Gastroesophageal sphincter (tissue), 4 donors: ENCODE results near the gene AVPR2. TPM values are rescaled to one million over a fixed set of nuclear protein-coding genes. Genes with fewer than 3 reads are reported as not detected.

Source experiments
- ATAC-seq: fragments of 150-250 bp; one replicate; pipeline ENCODE4 v1.9.1; 2016; ENCODE audit warnings: mild to moderate bottlenecking, moderate library complexity
- H3K27ac ChIP-seq, 4 donors: fragments of 200-600 bp; sonication (generic) in 3 of 4; 1 replicate in 3 of 4; 2 replicates in 1 of 4; pipeline ENCODE4 v1.5.1; 2016 to 2019
- H3K27me3 ChIP-seq: fragments of 200-600 bp; sonication (generic); one replicate; pipeline ENCODE4 v1.5.1; 2019
- H3K36me3 ChIP-seq, 2 donors: fragments of 200-600 bp; sonication (generic); one replicate each; pipeline ENCODE4 v1.5.1; 2019; ENCODE audit warnings: control low read depth in 1 of 2
- H3K4me1 ChIP-seq, 3 donors: fragments of 200-600 bp; sonication (generic); 1 replicate in 2 of 3; 2 replicates in 1 of 3; pipeline ENCODE4 v1.5.1; 2016 to 2019; ENCODE audit warnings: control low read depth in 2 of 3
- H3K4me3 ChIP-seq, 2 donors: fragments of 200-600 bp; sonication (generic); one replicate each; pipeline ENCODE4 v1.5.1; 2019; ENCODE audit warnings: mild to moderate bottlenecking in 1 of 2, moderate library complexity in 1 of 2
- H3K9me3 ChIP-seq, 3 donors: fragments of 200-600 bp; sonication (generic); one replicate each; pipeline ENCODE4 v1.5.1; 2017 to 2019; ENCODE audit warnings: control low read depth in 2 of 3
- CTCF ChIP-seq, 4 experiments: fragments of 200-600 bp in 2 of 4; fragments of 450-650 bp in 2 of 4; sonication (generic) in 1 of 4; IDR thresholded peaks; one replicate each; pipeline ENCODE4 v1.5.1; 2017 to 2019; ENCODE audit warnings: antibody characterized with exemption in 4 of 4, mild to moderate bottlenecking in 2 of 4, moderate library complexity in 2 of 4
- EP300 ChIP-seq: sonication (generic); formaldehyde crosslinking; IDR thresholded peaks from one replicate; pipeline ENCODE4 v1.6.1; 2017; ENCODE audit warnings: antibody characterized with exemption, mild to moderate bottlenecking
- POLR2A ChIP-seq, 2 donors: fragments of 450-650 bp; IDR thresholded peaks; one replicate each; pipeline ENCODE4 v1.6.1; 2017; ENCODE audit warnings: antibody characterized with exemption in 2 of 2, mild to moderate bottlenecking in 2 of 2, moderate library complexity in 1 of 2
- POLR2AphosphoS5 ChIP-seq: sonication (generic); formaldehyde crosslinking; IDR thresholded peaks from one replicate; pipeline ENCODE4 v1.6.1; 2017; ENCODE audit warnings: antibody characterized with exemption
- WGBS, 2 donors: methylation state at CpG; one replicate each; pipeline ENCODE4 v1.1.5; 2018; ENCODE audit warnings: low coverage in 1 of 2; 5-methylcytosine and 5-hydroxymethylcytosine counted together
- total RNA-seq, 4 donors: library from RNA; depleted of rRNA; stranded (reverse); fragments of >200 nt; gene quantifications; one replicate each; pipeline ENCODE4 v1.1.0, GENCODE V29; 2016

AVPR2 gene
- total RNA-seq, 4 donors from 2014 or later = 0.81 to 7.9 (median 3.8) TPM

- WGBS, 2 donors = 80% methylated on average over 1 of the region's 31 CpGs; no CpG with 5 or more reads in 1 of the 2 donors
- ATAC-seq = no peak
- no peaks in the 10 kb centered on the region for H3K9me3 ChIP-seq
- H3K4me1 ChIP-seq = peaks cover 0 to 50% (median 15%) of the 10 kb centered on the region in 3 donors
- peaks cover 0 to 34% of the 10 kb centered on the region in 2 donors for H3K36me3 ChIP-seq
- H3K27me3 ChIP-seq = no peaks in the 10 kb centered on the region
- no peak for TF ChIP-seq POLR2AphosphoS5
- TF ChIP-seq POLR2A (IDR thresholded peaks at IDR 0.05) = no peak
- no peak for TF ChIP-seq CTCF (IDR thresholded peaks at IDR 0.05)
- TF ChIP-seq EP300 = no peak
- H3K4me3 ChIP-seq = no peak overlapping the region
- H3K27ac ChIP-seq = peak overlapping the region in 2 of 4 donors; percentile 3 to 28
Measured at GRCh38 chrX:153930011-153930910, 25.8 kb downstream of the AVPR2 start.

- WGBS, 2 donors = 80 to 100% methylated on average over 1 to 2 of the region's 8 CpGs
- Histone ChIP-seq H3K27ac (no peak overlapping the region), H3K36me3 (peaks cover 0 to 34% of the 10 kb centered on the region in 2 donors), H3K27me3 (no peaks in the 10 kb centered on the region), H3K4me1 (peaks cover 0 to 46% (median 15%) of the 10 kb centered on the region in 3 donors), H3K9me3 (no peaks in the 10 kb centered on the region), H3K4me3 (no peak overlapping the region)
- no peak for TF ChIP-seq EP300
- TF ChIP-seq CTCF (IDR thresholded peaks at IDR 0.05) = no peak
- TF ChIP-seq POLR2A (IDR thresholded peaks at IDR 0.05) = no peak
- TF ChIP-seq POLR2AphosphoS5 = no peak
- ATAC-seq = no peak
Measured at GRCh38 chrX:153931151-153931550, 26.7 kb downstream of the AVPR2 start.

- H3K27ac ChIP-seq = no peak overlapping the region
- no peak for ATAC-seq
- TF ChIP-seq POLR2A (IDR thresholded peaks at IDR 0.05) = no peak
Measured at GRCh38 chrX:153931748-153932147, 27.3 kb downstream of the AVPR2 start.

GRCh38 chrX:153932220-153932915 lies 27.9 kb downstream of the AVPR2 start:
- no peaks in the 10 kb centered on the region for H3K9me3 ChIP-seq
- TF ChIP-seq POLR2AphosphoS5 (no peak), EP300 (no peak), POLR2A (IDR thresholded peaks at IDR 0.05) (no peak), CTCF (IDR thresholded peaks at IDR 0.05) (no peak)
- H3K4me3 ChIP-seq = no peak overlapping the region
- peaks cover 0 to 34% of the 10 kb centered on the region in 2 donors for H3K36me3 ChIP-seq
- ATAC-seq = no peak
- no peaks in the 10 kb centered on the region for H3K27me3 ChIP-seq
- no peak overlapping the region for H3K27ac ChIP-seq
- WGBS, 2 donors = 82 to 100% methylated on average over 1 to 6 of the region's 13 CpGs
- H3K4me1 ChIP-seq = peaks cover 0 to 34% (median 5%) of the 10 kb centered on the region in 3 donors

More at GRCh38 chrX:153931748-153932147, 27.3 kb downstream of the AVPR2 start:
- no peaks in the 10 kb centered on the region for H3K27me3 ChIP-seq
- peaks cover 0 to 40% (median 12%) of the 10 kb centered on the region in 3 donors for H3K4me1 ChIP-seq
- no peaks in the 10 kb centered on the region for H3K9me3 ChIP-seq
- H3K4me3 ChIP-seq = no peak overlapping the region
- 89% methylated on average over 5 of the region's 13 CpGs; no CpG with 5 or more reads in 1 of the 2 donors for WGBS, 2 donors
- peaks cover 0 to 34% of the 10 kb centered on the region in 2 donors for H3K36me3 ChIP-seq

- Histone ChIP-seq H3K4me1 (peaks cover 0 to 30% (median 4%) of the 10 kb centered on the region in 3 donors), H3K27ac (peak overlapping the region in 3 of 4 donors; percentile 74 to 79 (median 76)), H3K4me3 (peak overlapping the region; percentile 65 to 78), H3K9me3 (no peaks in the 10 kb centered on the region), H3K36me3 (peaks cover 0 to 34% of the 10 kb centered on the region in 2 donors), H3K27me3 (no peaks in the 10 kb centered on the region)
- no peak for ATAC-seq
- no peak for TF ChIP-seq POLR2A (IDR thresholded peaks at IDR 0.05)
- TF ChIP-seq POLR2AphosphoS5 = no peak
- no peak for TF ChIP-seq CTCF (IDR thresholded peaks at IDR 0.05)
- TF ChIP-seq EP300 = no peak
- 0 to 65% methylated on average over 4 to 7 of the region's 7 CpGs for WGBS, 2 donors
Measured at GRCh38 chrX:153933748-153934147, 29.3 kb downstream of the AVPR2 start.
